HFF-Myc (cell line): Measurements from ENCODE around the gene CPZ.
A peak's percentile ranks its signal among the peaks of the same experiment; 100 is the strongest.

Source experiments
- DNase-seq: peaks from one replicate; pipeline ENCODE4 v3.0.0-alpha.2; 2011; ENCODE audit warnings: low read depth; ENCODE audit errors: extremely low read depth
- H3K4me3 ChIP-seq: replicated peaks from 2 replicates; pipeline ENCODE4 v1.5.1; 2011; ENCODE audit warnings: low read depth, mild to moderate bottlenecking, control low read depth, low read length
- TF ChIP-seq, protein P1 (sequence below): IDR thresholded peaks from 2 replicates; pipeline ENCODE4 v1.5.1; 2012; ENCODE audit warnings: mild to moderate bottlenecking, low read depth, low read length, control low read depth; ENCODE audit errors: missing control alignments

The CPZ gene

DNA sequence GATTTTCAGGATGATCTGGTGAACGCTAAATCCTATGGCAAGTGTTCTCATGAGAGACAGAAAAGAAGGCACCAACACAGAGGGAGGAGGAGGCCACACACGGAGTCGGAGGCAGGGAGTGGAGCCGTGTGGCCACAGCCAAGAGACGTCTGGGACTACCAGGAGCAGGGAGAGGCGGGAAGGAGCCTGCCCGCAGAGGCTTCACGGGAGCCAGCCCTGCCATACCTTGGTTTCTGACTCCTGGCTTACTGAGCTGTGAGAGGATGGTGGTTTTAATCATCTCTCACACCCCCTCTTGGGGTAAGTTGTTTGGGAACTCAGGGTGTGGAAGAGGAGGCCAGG is 45.8 kb upstream of the CPZ start:
- TF ChIP-seq, protein P1, sequence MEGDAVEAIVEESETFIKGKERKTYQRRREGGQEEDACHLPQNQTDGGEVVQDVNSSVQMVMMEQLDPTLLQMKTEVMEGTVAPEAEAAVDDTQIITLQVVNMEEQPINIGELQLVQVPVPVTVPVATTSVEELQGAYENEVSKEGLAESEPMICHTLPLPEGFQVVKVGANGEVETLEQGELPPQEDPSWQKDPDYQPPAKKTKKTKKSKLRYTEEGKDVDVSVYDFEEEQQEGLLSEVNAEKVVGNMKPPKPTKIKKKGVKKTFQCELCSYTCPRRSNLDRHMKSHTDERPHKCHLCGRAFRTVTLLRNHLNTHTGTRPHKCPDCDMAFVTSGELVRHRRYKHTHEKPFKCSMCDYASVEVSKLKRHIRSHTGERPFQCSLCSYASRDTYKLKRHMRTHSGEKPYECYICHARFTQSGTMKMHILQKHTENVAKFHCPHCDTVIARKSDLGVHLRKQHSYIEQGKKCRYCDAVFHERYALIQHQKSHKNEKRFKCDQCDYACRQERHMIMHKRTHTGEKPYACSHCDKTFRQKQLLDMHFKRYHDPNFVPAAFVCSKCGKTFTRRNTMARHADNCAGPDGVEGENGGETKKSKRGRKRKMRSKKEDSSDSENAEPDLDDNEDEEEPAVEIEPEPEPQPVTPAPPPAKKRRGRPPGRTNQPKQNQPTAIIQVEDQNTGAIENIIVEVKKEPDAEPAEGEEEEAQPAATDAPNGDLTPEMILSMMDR: no peak
- no peak overlapping the region for H3K4me3 ChIP-seq
- DNase-seq: no peak

DNA sequence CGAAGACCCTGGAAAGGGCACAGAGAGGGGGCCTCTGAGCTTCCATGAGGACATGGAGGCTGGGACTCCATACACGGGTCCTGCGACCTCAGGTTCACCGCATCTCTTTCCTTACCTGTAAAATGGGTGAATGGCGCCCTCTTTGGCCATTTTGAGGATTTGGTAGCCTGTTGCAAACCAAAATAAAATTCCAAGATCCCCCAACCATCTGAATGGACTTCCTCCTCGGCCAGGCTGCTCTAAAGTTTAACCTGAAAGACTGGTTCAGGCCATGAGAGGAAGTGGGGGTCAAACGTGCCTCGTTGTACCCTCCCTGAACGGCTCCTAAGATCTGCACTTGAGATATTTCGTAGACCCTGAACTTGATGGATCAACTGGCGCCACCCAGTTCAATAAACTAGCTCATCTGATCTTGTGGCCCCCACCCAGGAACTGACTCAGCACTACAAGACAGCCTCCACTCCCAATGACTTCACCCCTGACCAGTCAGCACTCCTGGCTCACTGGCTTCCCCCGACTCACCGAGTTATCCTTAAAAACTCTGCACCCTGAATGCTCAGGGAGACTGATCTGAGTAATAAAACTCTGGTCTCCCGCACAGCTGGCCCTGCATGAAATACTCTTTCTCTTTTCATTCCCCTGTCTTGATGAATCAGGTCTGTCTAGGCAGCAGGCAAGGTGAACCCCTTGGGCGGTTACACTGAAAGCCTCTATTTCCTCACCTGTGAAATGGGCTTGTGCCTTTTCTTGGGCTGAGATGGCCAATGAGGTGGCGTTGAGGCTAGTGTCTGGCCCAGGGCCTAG is 45.3 kb upstream of the CPZ start:
- TF ChIP-seq, protein P1: peak; percentile 36
- no peak overlapping the region for H3K4me3 ChIP-seq
- no peak for DNase-seq

DNA sequence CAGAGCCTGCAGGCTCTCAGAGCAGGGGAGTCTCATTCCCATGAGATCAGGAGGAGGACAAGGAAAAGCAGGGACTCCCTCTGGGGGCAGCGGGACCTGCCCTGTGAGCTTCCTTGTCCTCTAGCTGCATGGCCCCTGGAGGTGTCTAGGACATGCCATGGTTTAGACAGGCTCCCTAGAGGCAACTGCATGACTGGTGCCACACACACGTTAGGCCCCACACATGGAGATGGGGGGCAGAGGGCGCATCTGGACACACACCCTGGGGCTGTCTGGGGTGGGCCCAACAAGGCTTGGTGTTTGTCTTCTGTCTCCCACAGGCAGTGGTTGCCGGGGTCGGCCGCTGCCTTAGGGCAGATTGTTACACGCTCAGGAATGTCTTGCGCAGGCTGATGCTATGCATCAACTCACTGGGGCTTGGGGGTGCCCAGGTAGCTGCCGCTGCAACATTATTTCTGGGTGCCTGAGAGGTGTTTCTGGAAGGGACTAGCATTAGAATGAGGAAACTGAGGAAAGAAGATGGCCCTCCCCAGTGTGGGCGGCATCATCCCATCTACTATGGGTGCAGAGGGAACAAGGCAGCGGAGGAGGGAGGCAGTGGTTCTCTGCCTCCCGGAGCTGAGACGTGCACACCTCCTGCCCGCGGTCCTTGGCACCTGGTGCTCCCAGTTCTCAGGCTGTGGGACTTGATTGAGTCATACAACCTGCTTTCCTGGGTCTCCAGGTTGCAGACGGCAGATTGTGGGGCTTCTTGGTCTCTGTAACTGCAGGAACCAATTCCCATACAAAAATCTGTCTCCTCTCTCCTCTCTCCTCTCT is 44.4 kb upstream of the CPZ start:
- TF ChIP-seq, protein P1: no peak
- no peak overlapping the region for H3K4me3 ChIP-seq
- no peak for DNase-seq

DNA sequence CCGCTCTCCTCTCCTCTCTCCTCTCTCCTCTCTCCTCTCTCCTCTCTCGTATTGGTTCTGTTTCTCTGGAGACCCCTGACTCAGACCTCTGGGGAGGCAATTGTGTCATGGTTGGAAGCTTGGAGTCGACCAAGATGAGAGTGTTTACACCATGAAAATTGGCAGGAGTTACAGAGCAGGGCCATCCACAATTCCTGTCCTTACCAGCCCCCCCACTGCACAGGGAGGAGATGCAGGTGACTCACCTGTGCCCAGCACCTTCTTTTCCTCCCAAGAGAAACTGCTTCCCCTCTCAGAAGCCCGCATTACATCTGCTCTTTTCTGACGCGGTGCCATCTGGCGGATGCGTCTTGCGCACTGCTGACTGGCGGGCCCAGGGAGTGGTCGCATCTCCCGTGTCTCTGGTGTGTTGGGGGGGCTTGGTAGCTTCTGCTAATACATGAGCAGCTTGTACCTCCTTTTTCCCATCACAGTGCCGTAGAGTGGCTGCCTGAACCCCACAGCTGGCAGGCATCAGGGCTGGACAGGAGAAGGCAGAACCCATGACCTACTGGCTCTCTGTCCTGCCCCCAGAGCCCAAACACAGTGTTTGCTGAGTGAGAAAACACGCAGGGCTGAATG is 43.7 kb upstream of the CPZ start:
- DNase-seq: no peak
- no peak overlapping the region for H3K4me3 ChIP-seq
- TF ChIP-seq, protein P1: no peak

DNA sequence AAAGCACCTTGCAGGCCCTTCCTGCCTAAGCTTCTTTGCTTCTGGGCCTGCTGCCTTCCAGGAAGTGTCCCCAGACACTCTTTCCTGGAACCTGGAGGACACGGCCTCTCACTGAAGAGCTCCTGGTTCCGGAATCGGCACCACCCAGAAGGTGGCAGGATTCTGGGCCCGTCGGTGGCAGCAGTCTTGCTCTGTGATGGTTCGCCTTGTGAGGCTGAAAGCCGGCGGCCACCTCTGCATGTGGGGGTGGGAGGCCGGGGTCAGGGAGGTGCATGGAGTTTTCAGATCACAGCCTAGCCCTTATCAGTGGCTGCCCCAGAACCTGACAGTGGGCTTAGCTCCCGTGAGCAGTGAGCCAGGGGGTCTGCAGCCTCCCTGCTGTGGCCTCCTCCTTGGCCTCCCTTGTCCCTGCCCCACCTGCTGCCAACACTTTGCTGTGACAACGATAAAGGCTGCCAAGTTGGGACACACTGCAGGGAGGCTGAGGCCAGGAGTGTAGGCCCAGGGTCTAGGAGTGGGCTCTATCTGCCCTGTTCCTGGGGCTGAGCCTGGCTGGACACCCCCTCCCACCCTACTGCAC is 43.1 kb upstream of the CPZ start:
- TF ChIP-seq, protein P1: no peak
- DNase-seq: no peak
- no peak overlapping the region for H3K4me3 ChIP-seq

DNA sequence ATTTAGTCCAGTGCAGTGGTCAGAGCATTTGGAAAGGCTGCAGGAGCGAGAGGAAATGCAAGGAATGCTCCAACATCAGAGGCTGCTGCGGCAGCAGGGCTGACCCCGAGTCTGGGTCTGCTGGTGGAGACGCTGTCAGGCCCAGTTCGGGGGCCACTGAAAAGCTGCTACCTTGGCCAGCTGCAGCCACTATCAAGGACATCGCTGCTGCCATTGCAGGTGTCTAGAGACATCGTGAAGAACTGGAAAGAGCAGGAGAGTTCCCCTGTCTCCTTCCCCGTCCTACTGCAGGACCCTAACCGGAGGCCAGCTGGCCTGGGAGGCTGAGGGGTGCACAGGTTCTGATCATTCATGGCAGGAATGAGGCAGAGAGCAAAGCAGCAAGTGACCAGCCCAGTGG is 41.9 kb upstream of the CPZ start:
- DNase-seq: no peak
- TF ChIP-seq, protein P1: no peak
- no peak overlapping the region for H3K4me3 ChIP-seq
